ENCODE measurements around the gene PPIC.

- TF ChIP-seq CTCF (IDR thresholded peaks at IDR 0.05) = no peak
- no peak for TF ChIP-seq POLR2A (IDR thresholded peaks at IDR 0.05)
These were observed 22.9 kb upstream of the PPIC start for GRCh38 chr5:123059455-123059854.
